ENCODE data around the gene DNMT1. TPM values are rescaled to one million over a fixed set of nuclear protein-coding genes. Genes with fewer than 3 reads are reported as not detected.
A peak's percentile ranks its signal among the peaks of the same experiment; 100 is the strongest.
"Not testable (repeated sequence)": the region's sequence is repeated elsewhere in the genome, so short reads cannot be mapped to it uniquely, and the experiment has no call there.

Gene DNMT1
- total RNA-seq, 1 experiment from 2014 or later, result 259 TPM

DNA sequence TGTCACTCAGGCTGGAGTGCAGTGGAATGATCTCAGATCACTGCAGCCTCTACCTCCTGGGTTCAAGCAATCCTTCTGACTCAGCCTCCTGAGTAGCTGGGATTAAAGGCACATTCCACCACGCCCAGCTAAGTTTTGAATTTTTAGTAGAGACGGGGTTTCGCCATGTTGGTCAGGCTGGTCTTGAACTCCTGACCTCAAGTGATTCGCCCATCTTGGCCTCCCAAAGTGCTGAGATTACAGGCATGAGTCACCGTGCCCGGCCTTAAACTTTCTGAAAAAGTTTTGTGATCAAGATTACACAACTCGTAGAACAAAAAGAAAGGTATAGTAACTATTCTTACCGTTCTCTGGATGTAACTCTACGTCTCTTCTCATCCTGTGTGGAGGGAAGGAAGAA, 21.2 kb downstream of the DNMT1 start:
- no peak overlapping the region for H2AFZ ChIP-seq (ENCODE audit: low read length)
- no peaks in the 10 kb centered on the region for H3K9me2 ChIP-seq (replicated peaks; ENCODE audit: low read length)
- intact Hi-C loops (cut with micrococcal nuclease), result no loop called here
- peak; percentile 57 for DNase-seq
- TF ChIP-seq EZH2phosphoT487 (IDR thresholded peaks at IDR 0.05; ENCODE audit: borderline replicate concordance, low read length) (no peak), EZH2 (IDR thresholded peaks at IDR 0.05; ENCODE audit: low read length, unreplicated experiment) (no peak), CTCF (conservative IDR thresholded peaks at IDR 0.05; ENCODE audit: low read depth, low read length) (no peak)
- peak overlapping the region; percentile 12; the same call in 1 of the 2 replicates for H3K27ac ChIP-seq (ENCODE audit: low read length)
- no peak overlapping the region for H3K4me2 ChIP-seq (ENCODE audit: low read length)
- H3K36me3 ChIP-seq (ENCODE audit: low read depth, low read length), result peaks cover 56% of the 10 kb centered on the region
- ChIA-PET POLR2A (ENCODE audit: unreplicated experiment) (no interaction called here), CTCF (no interaction called here)
- no peaks in the 10 kb centered on the region for H4K20me1 ChIP-seq (ENCODE audit: low read length)
- ATAC-seq, result peak; percentile 31; the same call in 1 of the 2 replicates
- 0 out of 2 replicates have a peak, but pooled peaks cover 3% of the 10 kb centered on the region for H3K79me2 ChIP-seq (ENCODE audit: low read length)
- no peaks in the 10 kb centered on the region for H3K9me3 ChIP-seq (ENCODE audit: low read length)
- no peaks in the 10 kb centered on the region for H3K27me3 ChIP-seq (ENCODE audit: low read length)
- H3F3A ChIP-seq (ENCODE audit: low read length, unreplicated experiment), result no peaks in the 10 kb centered on the region
- H3K9ac ChIP-seq (ENCODE audit: low read length), result no peak overlapping the region
- H3K4me1 ChIP-seq (ENCODE audit: insufficient read depth, low read length), result peaks cover 12% of the 10 kb centered on the region
- no TSS peak for BruUV-seq (replicated peaks)
- no peak overlapping the region for H3K4me3 ChIP-seq (ENCODE audit: low read length)

GRCh38 chr19:10168386-10168948, 26.3 kb downstream of the DNMT1 start:
- Histone ChIP-seq H3K27ac (ENCODE audit: low read length) (no peak overlapping the region), H3K9me2 (replicated peaks; ENCODE audit: low read length) (no peaks in the 10 kb centered on the region), H2AFZ (ENCODE audit: low read length) (no peak overlapping the region), H3K9me3 (ENCODE audit: low read length) (no peaks in the 10 kb centered on the region), H3K36me3 (ENCODE audit: low read depth, low read length) (peaks cover 61% of the 10 kb centered on the region), H3K9ac (ENCODE audit: low read length) (no peak overlapping the region), H3K79me2 (ENCODE audit: low read length) (0 out of 2 replicates have a peak, but pooled peaks cover 3% of the 10 kb centered on the region), H3K27me3 (ENCODE audit: low read length) (no peaks in the 10 kb centered on the region), H3K4me1 (ENCODE audit: insufficient read depth, low read length) (peaks cover 5% of the 10 kb centered on the region), H3K4me3 (ENCODE audit: low read length) (no peak overlapping the region), H3K4me2 (ENCODE audit: low read length) (no peak overlapping the region), H4K20me1 (ENCODE audit: low read length) (no peaks in the 10 kb centered on the region), H3F3A (ENCODE audit: low read length, unreplicated experiment) (no peaks in the 10 kb centered on the region)
- CTCF ChIA-PET, result no interaction called here
- ATAC-seq (no peak), DNase-seq (no peak)
- no TSS peak for BruUV-seq (replicated peaks)
- intact Hi-C loops (cut with micrococcal nuclease), result no loop called here
- POLR2A ChIA-PET (ENCODE audit: unreplicated experiment), result no interaction called here
- TF ChIP-seq EZH2 (IDR thresholded peaks at IDR 0.05; ENCODE audit: low read length, unreplicated experiment) (no peak), EZH2phosphoT487 (IDR thresholded peaks at IDR 0.05; ENCODE audit: borderline replicate concordance, low read length) (no peak), CTCF (conservative IDR thresholded peaks at IDR 0.05; ENCODE audit: low read depth, low read length) (no peak)

- H3K79me2 ChIP-seq (ENCODE audit: low read length), result no peaks in the 10 kb centered on the region
- ChIA-PET POLR2A (ENCODE audit: unreplicated experiment) (no interaction called here), CTCF (no interaction called here)
- no peak overlapping the region for H3K4me2 ChIP-seq (ENCODE audit: low read length)
- H3F3A ChIP-seq (ENCODE audit: low read length, unreplicated experiment), result no peaks in the 10 kb centered on the region
- H3K4me1 ChIP-seq (ENCODE audit: insufficient read depth, low read length), result no peaks in the 10 kb centered on the region
- H3K36me3 ChIP-seq (ENCODE audit: low read depth, low read length), result peaks cover 62% of the 10 kb centered on the region
- no peaks in the 10 kb centered on the region for H3K9me2 ChIP-seq (replicated peaks; ENCODE audit: low read length)
- H3K9ac ChIP-seq (ENCODE audit: low read length), result no peak overlapping the region
- DNase-seq (no peak), ATAC-seq (no peak)
- BruUV-seq (replicated peaks), result no TSS peak
- H2AFZ ChIP-seq (ENCODE audit: low read length), result no peak overlapping the region
- no peaks in the 10 kb centered on the region for H3K9me3 ChIP-seq (ENCODE audit: low read length)
- no peaks in the 10 kb centered on the region for H3K27me3 ChIP-seq (ENCODE audit: low read length)
- intact Hi-C loops (cut with micrococcal nuclease), result no loop called here
- TF ChIP-seq EZH2 (IDR thresholded peaks at IDR 0.05; ENCODE audit: low read length, unreplicated experiment), result no peak
- no peak for TF ChIP-seq CTCF (conservative IDR thresholded peaks at IDR 0.05; ENCODE audit: low read depth, low read length)
- TF ChIP-seq EZH2phosphoT487 (IDR thresholded peaks at IDR 0.05; ENCODE audit: borderline replicate concordance, low read length), result no peak
- H4K20me1 ChIP-seq (ENCODE audit: low read length), result no peaks in the 10 kb centered on the region
- H3K4me3 ChIP-seq (ENCODE audit: low read length), result no peak overlapping the region
- H3K27ac ChIP-seq (ENCODE audit: low read length), result no peak overlapping the region
Observed at GRCh38 chr19:10167459-10167858, 27.3 kb downstream of the DNMT1 start.

GRCh38 chr19:10166501-10166900, 28.3 kb downstream of the DNMT1 start:
- H3K9me3 ChIP-seq (ENCODE audit: low read length); H3K9me2 ChIP-seq (replicated peaks; ENCODE audit: low read length); H3F3A ChIP-seq (ENCODE audit: low read length, unreplicated experiment); H3K27ac ChIP-seq (ENCODE audit: low read length); H3K4me2 ChIP-seq (ENCODE audit: low read length); intact Hi-C loops (cut with micrococcal nuclease); ATAC-seq; CTCF ChIA-PET; H2AFZ ChIP-seq (ENCODE audit: low read length); POLR2A ChIA-PET (ENCODE audit: unreplicated experiment); H4K20me1 ChIP-seq (ENCODE audit: low read length); H3K4me1 ChIP-seq (ENCODE audit: insufficient read depth, low read length); H3K9ac ChIP-seq (ENCODE audit: low read length); H3K4me3 ChIP-seq (ENCODE audit: low read length); H3K79me2 ChIP-seq (ENCODE audit: low read length); DNase-seq; BruUV-seq (replicated peaks); H3K27me3 ChIP-seq (ENCODE audit: low read length): not testable (repeated sequence)
- peaks cover 63% of the 10 kb centered on the region for H3K36me3 ChIP-seq (ENCODE audit: low read depth, low read length)

All from PC-3 (cell line).